CD4-positive, alpha-beta memory T cell (primary cell): ENCODE data around the gene CHRNE. TPM values are rescaled to one million over a fixed set of nuclear protein-coding genes. Genes with fewer than 3 reads are reported as not detected.
"Not testable (repeated sequence)": the region's sequence is repeated elsewhere in the genome, so short reads cannot be mapped to it uniquely, and the experiment has no call there.

Experiments used
- CTCF ChIA-PET: fragments of 350-600 bp; sonication (Branson Sonifier 250); formaldehyde crosslinking; loops from one replicate; lab custom pipeline; 2021; ENCODE audit warnings: inconsistent platforms; ENCODE audit not compliant: partially characterized antibody; lab: Charles Lee
- POLR2A ChIA-PET: fragments of 350-600 bp; sonication (Branson Sonifier 250); formaldehyde crosslinking; loops from one replicate; lab custom pipeline; 2021; ENCODE audit not compliant: partially characterized antibody; lab: Charles Lee
- DNase-seq, 5 donors: peaks; one replicate each; pipeline versions ENCODE4 v3.0.0 to v3.0.0-alpha.2; 2020 to 2022; ENCODE audit warnings: mixed read lengths in 1 of 5
- H3K27ac ChIP-seq: one replicate; pipeline ENCODE4 v1.7.0; 2013; ENCODE audit warnings: low read depth, low read length
- H3K27me3 ChIP-seq: 2 replicates; pipeline ENCODE4 v1.7.0; 2013; ENCODE audit warnings: mild to moderate bottlenecking, low read length, moderate library complexity; ENCODE audit not compliant: insufficient read depth
- H3K36me3 ChIP-seq: 2 replicates; pipeline ENCODE4 v1.7.0; 2013; ENCODE audit warnings: mild to moderate bottlenecking, low read length, moderate library complexity; ENCODE audit not compliant: insufficient read depth
- H3K4me1 ChIP-seq: 2 replicates; pipeline ENCODE4 v1.7.0; 2013; ENCODE audit warnings: mild to moderate bottlenecking, low read length, moderate library complexity; ENCODE audit not compliant: insufficient read depth
- H3K4me3 ChIP-seq, 2 donors: one replicate each; pipeline ENCODE4 v1.7.0; 2013; ENCODE audit warnings: low read length in 2 of 2, mild to moderate bottlenecking in 1 of 2
- H3K9me3 ChIP-seq, 2 donors: one replicate each; pipeline ENCODE4 v1.7.0; 2013; ENCODE audit warnings: low read length in 2 of 2, control low read depth in 1 of 2; ENCODE audit not compliant: control insufficient read depth in 1 of 2
- H3K27ac Mint-ChIP-seq, 7 donors: one replicate each; pipeline ENCODE4 v1.8.0; 2020 to 2021; ENCODE audit warnings: mixed read lengths in 7 of 7, mild to moderate bottlenecking in 6 of 7, inconsistent platforms in 3 of 7, moderate library complexity in 3 of 7
- H3K27me3 Mint-ChIP-seq, 2 donors: one replicate each; pipeline ENCODE4 v1.8.0; 2020 to 2021; ENCODE audit warnings: mixed read lengths in 2 of 2
- H3K36me3 Mint-ChIP-seq, 2 donors: one replicate each; pipeline ENCODE4 v1.8.0; 2020 to 2021; ENCODE audit warnings: mixed read lengths in 2 of 2, inconsistent platforms in 1 of 2, mild to moderate bottlenecking in 1 of 2
- H3K4me1 Mint-ChIP-seq, 4 donors: one replicate each; pipeline ENCODE4 v1.8.0; 2020 to 2021; ENCODE audit warnings: mixed read lengths in 4 of 4, mild to moderate bottlenecking in 1 of 4
- H3K4me3 Mint-ChIP-seq, 8 donors: one replicate each; pipeline ENCODE4 v1.8.0; 2020 to 2021; ENCODE audit warnings: mixed read lengths in 8 of 8, mild to moderate bottlenecking in 7 of 8, moderate library complexity in 6 of 8, inconsistent platforms in 3 of 8
- H3K9me3 Mint-ChIP-seq, 8 donors: one replicate each; pipeline ENCODE4 v1.8.0; 2020 to 2021; ENCODE audit warnings: mixed read lengths in 8 of 8, mild to moderate bottlenecking in 5 of 8, inconsistent platforms in 3 of 8, moderate library complexity in 1 of 8
- intact Hi-C: fragments of 100-400 bp; cut with micrococcal nuclease; formaldehyde crosslinking; loops from one replicate; pipeline ENCODE4 v1.15.1; 2023
- polyA plus RNA-seq, 2 donors: library from polyadenylated mRNA; unstranded; fragments of 300-500 nt; fragmentation: Illumina TruSeq; gene quantifications; one replicate each; pipeline ENCODE4 v1.2.3, GENCODE V29; 2021
- total RNA-seq, 2 experiments: library from RNA; stranded (reverse); gene quantifications; one replicate each; pipeline ENCODE4 v1.2.3, GENCODE V29; 2021

CHRNE gene
- total and polyA plus RNA-seq, 4 experiments from 2014 or later, result 0.08 to 1.3 (median 0.42) TPM

DNA sequence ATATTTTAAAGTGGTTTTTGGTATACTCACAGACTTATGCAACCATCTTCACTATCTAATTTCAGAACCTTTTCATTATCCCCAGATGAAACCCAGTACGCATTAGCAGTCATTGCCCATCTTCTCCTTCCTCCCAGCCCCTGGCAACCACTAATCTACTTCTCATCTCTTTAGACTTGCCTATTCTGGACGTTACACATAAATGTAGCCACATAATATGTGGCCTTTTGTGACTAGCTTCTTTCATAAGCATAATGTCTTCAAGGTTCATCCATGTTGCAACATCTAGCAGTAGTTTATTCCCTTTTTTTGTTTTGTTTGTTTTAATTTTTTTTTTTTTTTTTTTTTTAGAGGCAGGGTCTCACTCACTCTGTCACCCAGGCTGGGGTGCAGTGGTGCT, 32.0 kb downstream of the CHRNE start:
- Mint-ChIP-seq H3K36me3 (peaks cover 10 to 13% of the 10 kb centered on the region in 2 donors), H3K4me1 (peaks cover 4 to 16% (median 12%) of the 10 kb centered on the region in 4 donors), H3K4me3 (no peak overlapping the region), H3K27me3 (no peaks in the 10 kb centered on the region), H3K27ac (peak overlapping the region in 3 of 7 donors; percentile 48 to 91 (median 54)), H3K9me3 (peaks cover 0 to 2% (median 0%) of the 10 kb centered on the region in 8 donors)
- DNase-seq, result no peak
- POLR2A ChIA-PET, result interaction anchor here (0.6 kb wide), 1 partner anchor 78 kb away, joined by 4 read pairs; no protein-coding TSS in a partner anchor
- H3K27ac ChIP-seq, result no peak overlapping the region
- CTCF ChIA-PET, result interaction anchor here (0.6 to 0.7 kb wide), 2 partner anchors 13 to 106 kb away, joined by 3 read pairs; no protein-coding TSS in a partner anchor
- peaks cover 6% of the 10 kb centered on the region for H3K36me3 ChIP-seq
- H3K9me3 ChIP-seq, result no peaks in the 10 kb centered on the region
- H3K4me1 ChIP-seq, result no peaks in the 10 kb centered on the region
- no peaks in the 10 kb centered on the region for H3K27me3 ChIP-seq
- no peak overlapping the region for H3K4me3 ChIP-seq
- intact Hi-C loops, result no loop called here

GRCh38 chr17:4869058-4869998, 33.6 kb downstream of the CHRNE start:
- CTCF ChIA-PET, H3K4me1 ChIP-seq, H3K27me3 ChIP-seq, H3K36me3 ChIP-seq, H3K27me3 Mint-ChIP-seq, H3K27ac ChIP-seq, DNase-seq, H3K4me3 ChIP-seq, H3K9me3 ChIP-seq, H3K9me3 Mint-ChIP-seq, H3K4me3 Mint-ChIP-seq, intact Hi-C loops: not testable (repeated sequence)
- Mint-ChIP-seq H3K27ac (peak overlapping the region in 3 of 7 donors; percentile 18 to 41 (median 37)), H3K4me1 (peaks cover 4 to 19% (median 15%) of the 10 kb centered on the region in 4 donors), H3K36me3 (peaks cover 8 to 17% of the 10 kb centered on the region in 2 donors)
- POLR2A ChIA-PET, result interaction anchor here (0.7 to 0.8 kb wide), 2 partner anchors 22 to 106 kb away, joined by 3 read pairs; no protein-coding TSS in a partner anchor

DNA sequence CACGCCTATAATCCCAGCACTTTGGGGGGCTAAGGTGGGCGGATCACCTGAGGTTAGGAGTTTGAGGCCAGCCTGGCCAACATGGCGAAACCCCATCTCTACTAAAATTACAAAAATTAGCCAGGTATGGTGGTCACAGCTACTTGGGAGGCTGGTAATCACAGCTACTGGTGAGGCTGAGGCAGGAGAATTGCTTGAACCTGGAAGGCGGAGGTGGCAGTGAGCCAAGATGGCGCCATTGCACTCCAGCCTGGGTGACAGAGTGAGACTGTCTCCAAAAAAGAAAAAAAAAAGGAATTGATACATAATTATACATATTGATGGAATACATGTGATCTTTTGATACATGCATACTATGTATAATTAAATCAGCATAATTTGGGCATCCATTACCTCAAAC, 35.4 kb downstream of the CHRNE start:
- H3K9me3 Mint-ChIP-seq, DNase-seq, H3K27me3 ChIP-seq, H3K9me3 ChIP-seq, H3K27ac ChIP-seq, H3K4me3 Mint-ChIP-seq, intact Hi-C loops, H3K4me1 ChIP-seq, H3K27ac Mint-ChIP-seq, H3K36me3 ChIP-seq, H3K4me3 ChIP-seq, H3K27me3 Mint-ChIP-seq: not testable (repeated sequence)
- CTCF ChIA-PET, result interaction anchor here (1.2 kb wide), 1 partner anchor 20 kb away, joined by 5 read pairs; no protein-coding TSS in a partner anchor
- H3K36me3 Mint-ChIP-seq, result peaks cover 4 to 11% of the 10 kb centered on the region in 2 donors
- POLR2A ChIA-PET, result interaction anchor here (0.6 to 1.5 kb wide), 2 partner anchors 14 to 32 kb away, joined by 3 read pairs; no protein-coding TSS in a partner anchor
- peaks cover 0 to 12% (median 8%) of the 10 kb centered on the region in 4 donors for H3K4me1 Mint-ChIP-seq

DNA sequence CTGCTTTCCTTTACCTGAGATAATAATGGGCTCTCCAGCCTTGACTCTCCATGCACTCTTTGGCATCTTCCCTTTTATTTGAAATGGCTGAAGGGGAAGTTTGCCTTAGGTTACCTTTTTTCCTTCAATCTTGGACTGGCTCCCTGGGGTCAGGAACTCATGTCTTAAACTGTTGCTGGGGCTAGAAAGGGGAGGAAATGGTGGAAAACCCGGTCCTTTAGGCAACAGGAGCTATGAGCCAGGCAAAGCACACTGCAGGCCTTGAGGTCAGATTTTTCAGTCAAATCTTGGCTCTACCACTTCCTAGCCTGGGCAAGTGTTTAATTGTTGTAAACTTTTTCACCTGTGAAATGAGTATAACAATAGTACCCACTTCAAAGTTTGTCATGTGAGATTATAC, 39.6 kb downstream of the CHRNE start:
- POLR2A ChIA-PET, result no interaction called here
- CTCF ChIA-PET, result no interaction called here

GRCh38 chr17:4862720-4863119, 40.2 kb downstream of the CHRNE start:
- Histone ChIP-seq H3K4me3 (no peak overlapping the region), H3K4me1 (peaks cover 5% of the 10 kb centered on the region), H3K36me3 (peaks cover 17% of the 10 kb centered on the region), H3K27me3 (no peaks in the 10 kb centered on the region), H3K9me3 (no peaks in the 10 kb centered on the region), H3K27ac (no peak overlapping the region)
- no peak overlapping the region for H3K4me3 Mint-ChIP-seq
- no peaks in the 10 kb centered on the region for H3K27me3 Mint-ChIP-seq
- peaks cover 4 to 12% of the 10 kb centered on the region in 2 donors for H3K36me3 Mint-ChIP-seq
- intact Hi-C loops, result no loop called here
- CTCF ChIA-PET, result no interaction called here
- POLR2A ChIA-PET, result no interaction called here
- DNase-seq, result no peak
- H3K4me1 Mint-ChIP-seq, result peaks cover 10 to 27% (median 15%) of the 10 kb centered on the region in 4 donors
- H3K9me3 Mint-ChIP-seq, result no peaks in the 10 kb centered on the region
- no peak overlapping the region for H3K27ac Mint-ChIP-seq

More for the DNA sequence above, 39.6 kb downstream of the CHRNE start:
- Mint-ChIP-seq H3K27me3 (no peaks in the 10 kb centered on the region), H3K27ac (peak overlapping the region in 3 of 7 donors; percentile 27 to 77 (median 69)), H3K4me3 (no peak overlapping the region), H3K4me1 (peaks cover 7 to 21% (median 15%) of the 10 kb centered on the region in 4 donors), H3K36me3 (peaks cover 4 to 12% of the 10 kb centered on the region in 2 donors), H3K9me3 (no peaks in the 10 kb centered on the region)
- DNase-seq, result no peak
- Histone ChIP-seq H3K9me3 (no peaks in the 10 kb centered on the region), H3K4me3 (no peak overlapping the region), H3K27ac (no peak overlapping the region), H3K4me1 (no peaks in the 10 kb centered on the region), H3K36me3 (peaks cover 17% of the 10 kb centered on the region), H3K27me3 (no peaks in the 10 kb centered on the region)
- intact Hi-C loops, result no loop called here

GRCh38 chr17:4861052-4861451, 41.8 kb downstream of the CHRNE start:
- Mint-ChIP-seq H3K36me3 (peaks cover 9 to 19% of the 10 kb centered on the region in 2 donors), H3K27ac (no peak overlapping the region), H3K9me3 (no peaks in the 10 kb centered on the region), H3K4me3 (no peak overlapping the region), H3K27me3 (no peaks in the 10 kb centered on the region), H3K4me1 (peaks cover 19 to 42% (median 24%) of the 10 kb centered on the region in 4 donors)
- POLR2A ChIA-PET, result no interaction called here
- CTCF ChIA-PET, result no interaction called here
- intact Hi-C loops, result no loop called here
- no peak overlapping the region for H3K4me3 ChIP-seq
- DNase-seq, result no peak
- H3K4me1 ChIP-seq, result peaks cover 9% of the 10 kb centered on the region
- no peak overlapping the region for H3K27ac ChIP-seq
- H3K9me3 ChIP-seq, result no peaks in the 10 kb centered on the region
- H3K27me3 ChIP-seq, result no peaks in the 10 kb centered on the region
- H3K36me3 ChIP-seq, result peaks cover 17% of the 10 kb centered on the region

GRCh38 chr17:4860651-4861050, 42.2 kb downstream of the CHRNE start:
- no peak for DNase-seq
- H3K4me3 ChIP-seq, result no peak overlapping the region
- no peaks in the 10 kb centered on the region for H3K27me3 Mint-ChIP-seq
- peaks cover 17% of the 10 kb centered on the region for H3K36me3 ChIP-seq
- peaks cover 9% of the 10 kb centered on the region for H3K4me1 ChIP-seq
- H3K4me3 Mint-ChIP-seq, result no peak overlapping the region
- peaks cover 11 to 20% of the 10 kb centered on the region in 2 donors for H3K36me3 Mint-ChIP-seq
- intact Hi-C loops, result no loop called here
- no peak overlapping the region for H3K27ac ChIP-seq
- POLR2A ChIA-PET, result no interaction called here
- no peaks in the 10 kb centered on the region for H3K9me3 ChIP-seq
- H3K27me3 ChIP-seq, result no peaks in the 10 kb centered on the region
- H3K9me3 Mint-ChIP-seq, result no peaks in the 10 kb centered on the region
- CTCF ChIA-PET, result no interaction called here
- peak overlapping the region in 1 of 7 donors; percentile 3 for H3K27ac Mint-ChIP-seq
- peaks cover 21 to 44% (median 25%) of the 10 kb centered on the region in 4 donors for H3K4me1 Mint-ChIP-seq
